SK-N-SH (cell line): Measurements from ENCODE around the gene JAKMIP1. TPM values are rescaled to one million over a fixed set of nuclear protein-coding genes. Genes with fewer than 3 reads are reported as not detected.
"Not testable (repeated sequence)": the region's sequence is repeated elsewhere in the genome, so short reads cannot be mapped to it uniquely, and the experiment has no call there.

ENCODE experiments used
- CTCF ChIA-PET: fragments of 300-600, 350-600 bp; formaldehyde crosslinking; extraction: SDS; loops from one replicate; lab custom pipeline; 2021; lab: Yijun Ruan, JAX
- POLR2A ChIA-PET: fragments of 350-600 bp; sonication (Branson Sonifier 250); formaldehyde crosslinking; extraction: SDS; loops from one replicate; lab custom pipeline; 2020; ENCODE audit warnings: antibody characterized with exemption, inconsistent platforms; lab: Yijun Ruan, JAX
- DNase-seq: peaks from one replicate; pipeline ENCODE4 v3.0.0; 2012
- H2AFZ ChIP-seq: fragments of 200-600 bp; sonication (generic); 2 replicates; pipeline ENCODE4 v1.8.1; 2016; ENCODE audit warnings: antibody characterized with exemption, mild to moderate bottlenecking, low read depth
- H3F3A ChIP-seq: fragments of 200-600 bp; sonication (generic); replicated peaks from 2 replicates; pipeline ENCODE3; 2016; ENCODE audit warnings: antibody characterized with exemption, mild to moderate bottlenecking; ENCODE audit not compliant: insufficient read depth
- H3K27ac ChIP-seq, 2 experiments: fragments of 200-500 bp in 1 of 2; fragments of 200-600 bp in 1 of 2; sonication (Bioruptor generic) in 1 of 2; sonication (generic), shearing (Covaris generic) in 1 of 2; 2 replicates each; pipeline versions ENCODE4 v1.5.1 to v1.6.1; 2014 to 2016; ENCODE audit warnings: low read depth in 2 of 2, inconsistent platforms in 1 of 2, low read length in 1 of 2, mild to moderate bottlenecking in 1 of 2, mixed read lengths in 1 of 2
- H3K27me3 ChIP-seq: fragments of 200-600 bp; sonication (generic), shearing (Covaris generic); 2 replicates; pipeline ENCODE4 v1.6.1; 2016; ENCODE audit warnings: mixed run types; ENCODE audit not compliant: insufficient read depth
- H3K36me3 ChIP-seq, 2 experiments: fragments of 200-500 bp in 1 of 2; fragments of 200-600 bp in 1 of 2; sonication (Bioruptor generic) in 1 of 2; sonication (generic) in 1 of 2; replicated peaks in 1 of 2; 2 replicates each; pipeline versions ENCODE3 to v1.5.1; 2014 to 2016; ENCODE audit warnings: low read length in 1 of 2, mild to moderate bottlenecking in 1 of 2; ENCODE audit not compliant: insufficient read depth in 2 of 2, control insufficient read depth in 1 of 2
- H3K4me1 ChIP-seq, 2 experiments: fragments of 200-500 bp in 1 of 2; fragments of 200-600 bp in 1 of 2; sonication (Bioruptor generic) in 1 of 2; sonication (generic), shearing (Covaris generic) in 1 of 2; 2 replicates each; pipeline versions ENCODE4 v1.5.1 to v1.6.1; 2014 to 2016; ENCODE audit warnings: low read depth in 1 of 2, low read length in 1 of 2, mixed run types in 1 of 2; ENCODE audit not compliant: insufficient read depth in 2 of 2, control insufficient read depth in 1 of 2
- H3K4me2 ChIP-seq: fragments of 200-600 bp; sonication (generic), shearing (Covaris generic); 2 replicates; pipeline ENCODE4 v1.6.1; 2017; ENCODE audit warnings: mixed run types
- H3K4me3 ChIP-seq, 2 experiments: fragments of 200-500 bp in 1 of 2; fragments of 200-600 bp in 1 of 2; sonication (Bioruptor generic) in 1 of 2; sonication (generic), shearing (Covaris generic) in 1 of 2; 2 replicates each; pipeline versions ENCODE4 v1.5.1 to v1.8.1; 2014 to 2016; ENCODE audit warnings: low read depth in 2 of 2, inconsistent platforms in 1 of 2, low read length in 1 of 2, mild to moderate bottlenecking in 1 of 2, mixed read lengths in 1 of 2, moderate library complexity in 1 of 2
- H3K79me2 ChIP-seq: fragments of 200-600 bp; sonication (generic); 2 replicates; pipeline ENCODE4 v1.8.1; 2017; ENCODE audit warnings: mild to moderate bottlenecking; ENCODE audit not compliant: insufficient read depth
- H3K9ac ChIP-seq: fragments of 200-600 bp; sonication (generic); 2 replicates; pipeline ENCODE4 v1.6.1; 2017; ENCODE audit warnings: mixed run types
- H3K9me2 ChIP-seq: fragments of 200-600 bp; sonication (generic); 2 replicates; pipeline ENCODE4 v1.6.1; 2017; ENCODE audit warnings: mixed run types
- H3K9me3 ChIP-seq: fragments of 200-600 bp; sonication (generic); 2 replicates; pipeline ENCODE4 v1.6.1; 2017; ENCODE audit warnings: mixed run types, mild to moderate bottlenecking, moderate library complexity
- H4K20me1 ChIP-seq: fragments of 200-600 bp; sonication (generic); 2 replicates; pipeline ENCODE4 v1.6.1; 2017; ENCODE audit warnings: mild to moderate bottlenecking, mixed run types; ENCODE audit not compliant: insufficient read depth
- CHD2 ChIP-seq: fragments of 150-350 bp; IDR thresholded peaks from 2 replicates; pipeline ENCODE4 v1.6.1; 2018; ENCODE audit warnings: low read length; ENCODE audit not compliant: partially characterized antibody
- ELF1 ChIP-seq: IDR thresholded peaks from 2 replicates; pipeline ENCODE4 v1.4.0; 2012
- EZH2phosphoT487 ChIP-seq: fragments of 200-600 bp; sonication (generic); IDR thresholded peaks from 2 replicates; pipeline ENCODE4 v1.6.1; 2017; ENCODE audit warnings: low read depth, mixed run types, mild to moderate bottlenecking, antibody characterized with exemption, moderate library complexity, borderline replicate concordance
- JUND ChIP-seq: IDR thresholded peaks from 2 replicates; pipeline ENCODE4 v1.4.0; 2012
- NRF1 ChIP-seq: IDR thresholded peaks from 2 replicates; pipeline ENCODE4 v1.6.1; 2012; ENCODE audit warnings: low read depth, mild to moderate bottlenecking, low read length
- RAD21 ChIP-seq: IDR thresholded peaks from 2 replicates; pipeline ENCODE4 v1.6.1; 2012; ENCODE audit warnings: mild to moderate bottlenecking, low read length
- TAF1 ChIP-seq: IDR thresholded peaks from 2 replicates; pipeline ENCODE4 v1.6.1; 2012; ENCODE audit warnings: low read depth, mild to moderate bottlenecking, low read length, moderate library complexity, borderline replicate concordance
- USF1 ChIP-seq: IDR thresholded peaks from 2 replicates; pipeline ENCODE4 v1.4.0; 2012; ENCODE audit warnings: low read depth, borderline replicate concordance
- WGBS: methylation state at CpG from one replicate; pipeline ENCODE4 v1.1.6; 2017; ENCODE audit warnings: low lambda C conversion rate; 5-methylcytosine and 5-hydroxymethylcytosine counted together
- polyA plus RNA-seq, 3 experiments: library from polyadenylated mRNA; depleted of rRNA; stranded (reverse); fragments of >200 nt; gene quantifications; 2 replicates each; pipeline ENCODE4 v1.2.3, GENCODE V29; 2012
- TF ChIP-seq, protein P1 (sequence below): fragments of 150-350 bp; IDR thresholded peaks from 2 replicates; pipeline ENCODE4 v1.6.1; 2016; ENCODE audit warnings: mild to moderate bottlenecking, low read depth, low read length

JAKMIP1 gene
- polyA plus RNA-seq, 1 of the 3 experiments (the other 2 are of a cell fraction): 0.54 TPM

GRCh38 chr4:6003485-6003884 lies 196.9 kb downstream of the JAKMIP1 start:
- H3K36me3 ChIP-seq, DNase-seq, H3K79me2 ChIP-seq, H4K20me1 ChIP-seq, H3K4me2 ChIP-seq, H3K9ac ChIP-seq, H3K27ac ChIP-seq, H3K4me3 ChIP-seq, H3K9me2 ChIP-seq, H3K27me3 ChIP-seq, H3F3A ChIP-seq, H2AFZ ChIP-seq, POLR2A ChIA-PET, H3K9me3 ChIP-seq: not testable (repeated sequence)
- CTCF ChIA-PET: interaction anchor here (2.0 kb wide), 1 partner anchor 324 kb away, joined by 11 read pairs; no protein-coding TSS in a partner anchor
- WGBS: 50% methylated on average over 1 of the region's 1 CpG
- peaks cover 0 to 22% of the 10 kb centered on the region in 2 experiments; a peak in 1 of 4 replicates for H3K4me1 ChIP-seq

DNA sequence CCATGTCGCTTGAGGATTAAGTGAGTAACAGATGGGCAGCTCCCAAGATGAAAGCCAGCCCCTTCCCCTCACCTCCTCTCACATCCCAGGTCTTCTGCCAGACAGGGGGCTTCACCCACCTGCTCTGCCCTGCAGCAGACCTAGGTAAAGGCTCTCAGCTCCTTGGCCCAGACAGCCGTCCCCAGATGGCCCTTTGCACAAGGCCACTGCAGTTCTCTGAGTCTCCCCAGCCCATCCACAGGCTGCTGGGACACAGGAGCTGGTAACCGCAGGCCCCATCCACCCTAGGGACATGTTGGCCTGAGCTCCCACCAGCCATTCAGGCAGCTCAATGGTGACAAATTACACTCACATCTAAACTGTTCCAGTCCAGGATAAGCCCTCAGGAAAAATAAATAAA lies 197.4 kb downstream of the JAKMIP1 start:
- CTCF ChIA-PET: interaction anchor here (0.9 to 2.0 kb wide), 5 partner anchors 9 to 543 kb away, joined by 3 to 13 read pairs (median 5); no protein-coding TSS in a partner anchor
- POLR2A ChIA-PET: no interaction called here
- WGBS: 33% methylated on average over 3 of the region's 3 CpGs

GRCh38 chr4:6002492-6002833 lies 197.9 kb downstream of the JAKMIP1 start:
- no peak overlapping the region for H2AFZ ChIP-seq
- H3K9me3 ChIP-seq: no peaks in the 10 kb centered on the region
- H3K27ac ChIP-seq: peak overlapping the region in 1 of 2 experiments; percentile 67; a peak in 1 of 4 replicates
- 23% methylated on average over 4 of the region's 5 CpGs for WGBS
- no peaks in the 10 kb centered on the region for H3K79me2 ChIP-seq
- H3K4me1 ChIP-seq: peaks cover 0 to 23% of the 10 kb centered on the region in 2 experiments; a peak in 1 of 4 replicates
- TF ChIP-seq USF1 (no peak), JUND (no peak), TAF1 (no peak), EZH2phosphoT487 (no peak), NRF1 (no peak)
- TF ChIP-seq, protein P1, sequence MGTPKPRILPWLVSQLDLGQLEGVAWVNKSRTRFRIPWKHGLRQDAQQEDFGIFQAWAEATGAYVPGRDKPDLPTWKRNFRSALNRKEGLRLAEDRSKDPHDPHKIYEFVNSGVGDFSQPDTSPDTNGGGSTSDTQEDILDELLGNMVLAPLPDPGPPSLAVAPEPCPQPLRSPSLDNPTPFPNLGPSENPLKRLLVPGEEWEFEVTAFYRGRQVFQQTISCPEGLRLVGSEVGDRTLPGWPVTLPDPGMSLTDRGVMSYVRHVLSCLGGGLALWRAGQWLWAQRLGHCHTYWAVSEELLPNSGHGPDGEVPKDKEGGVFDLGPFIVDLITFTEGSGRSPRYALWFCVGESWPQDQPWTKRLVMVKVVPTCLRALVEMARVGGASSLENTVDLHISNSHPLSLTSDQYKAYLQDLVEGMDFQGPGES: no peak
- ChIA-PET CTCF (interaction anchor here (0.9 to 2.0 kb wide), 5 partner anchors 9 to 544 kb away, joined by 3 to 13 read pairs (median 5); no protein-coding TSS in a partner anchor), POLR2A (no interaction called here)
- H3K27me3 ChIP-seq: no peaks in the 10 kb centered on the region
- no peaks in the 10 kb centered on the region for H4K20me1 ChIP-seq
- H3K9ac ChIP-seq: no peak overlapping the region
- no peak overlapping the region for H3K4me2 ChIP-seq
- no peak for DNase-seq
- H3K36me3 ChIP-seq: no peaks in the 10 kb centered on the region
- H3K4me3 ChIP-seq: no peak overlapping the region
- no peaks in the 10 kb centered on the region for H3F3A ChIP-seq
- no peaks in the 10 kb centered on the region for H3K9me2 ChIP-seq

More for the DNA sequence above, 197.4 kb downstream of the JAKMIP1 start:
- Histone ChIP-seq H3K27ac (peak overlapping the region in 1 of 2 experiments; percentile 67; a peak in 1 of 4 replicates), H3K79me2 (no peaks in the 10 kb centered on the region), H3K27me3 (no peaks in the 10 kb centered on the region), H3K9me3 (no peaks in the 10 kb centered on the region), H4K20me1 (no peaks in the 10 kb centered on the region), H3F3A (no peaks in the 10 kb centered on the region), H3K36me3 (no peaks in the 10 kb centered on the region), H3K9ac (no peak overlapping the region), H3K4me1 (peaks cover 0 to 23% of the 10 kb centered on the region in 2 experiments; a peak in 1 of 4 replicates), H3K9me2 (no peaks in the 10 kb centered on the region), H2AFZ (no peak overlapping the region)
- no peak for DNase-seq
- TF ChIP-seq CHD2 (no peak), EZH2phosphoT487 (no peak), ELF1 (no peak), RAD21 (no peak)
- TF ChIP-seq, all 33 proteins: peak for 0
- Histone ChIP-seq H3K4me3 (no peak overlapping the region), H3K4me2 (no peak overlapping the region)
